HG03097 (cell line): Measurements from ENCODE around the gene FOXD2.

Experiments used
- ATAC-seq: cut with Tn5 transposase; IDR thresholded peaks from one replicate; pipeline ENCODE4 v1.9.1; 2021; ENCODE audit not compliant: unreplicated experiment, low FRiP score

The FOXD2 gene

DNA sequence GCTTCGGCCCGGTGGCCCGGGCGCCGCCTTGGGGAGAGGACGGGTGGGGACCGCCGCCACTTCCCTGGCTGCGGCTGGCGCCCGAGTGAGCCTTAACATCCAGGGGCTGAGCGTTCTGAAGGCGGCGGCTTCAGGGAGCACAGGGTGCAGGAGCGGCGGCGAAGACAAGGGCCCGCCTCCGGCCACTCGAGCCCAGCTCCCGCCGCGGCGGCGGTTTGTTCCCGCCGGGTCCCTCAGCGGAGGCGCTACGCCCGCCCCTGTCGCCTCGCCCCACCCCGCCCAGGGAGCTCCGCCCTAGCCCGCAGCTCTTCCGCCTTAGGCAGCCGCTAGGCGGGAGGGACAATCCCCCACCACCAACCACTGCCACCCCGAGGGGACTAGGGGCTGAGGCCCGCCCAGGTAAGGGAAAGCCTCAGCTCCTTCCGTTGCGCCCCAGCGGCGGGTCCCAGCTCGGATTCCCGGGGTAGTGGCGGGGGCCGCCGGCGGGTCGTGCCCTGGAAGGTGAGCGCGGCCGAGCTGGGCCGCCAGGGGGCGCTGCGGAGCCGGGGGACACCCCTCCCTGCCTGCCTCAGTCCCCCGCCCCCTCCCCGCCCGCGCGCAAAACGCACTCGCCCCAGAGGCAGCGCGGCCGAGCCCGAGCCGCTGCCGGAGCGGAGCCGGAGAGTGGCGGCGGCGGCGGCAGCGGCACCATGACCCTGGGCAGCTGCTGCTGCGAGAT lies at the start of gene FOXD2:
Gene FOXD2, plus strand, starts transcription at position 598 of the 718 bp plus-strand sequence. Its CDS starts 92 bp downstream, at position 690.
- peak; percentile 78 for ATAC-seq

DNA sequence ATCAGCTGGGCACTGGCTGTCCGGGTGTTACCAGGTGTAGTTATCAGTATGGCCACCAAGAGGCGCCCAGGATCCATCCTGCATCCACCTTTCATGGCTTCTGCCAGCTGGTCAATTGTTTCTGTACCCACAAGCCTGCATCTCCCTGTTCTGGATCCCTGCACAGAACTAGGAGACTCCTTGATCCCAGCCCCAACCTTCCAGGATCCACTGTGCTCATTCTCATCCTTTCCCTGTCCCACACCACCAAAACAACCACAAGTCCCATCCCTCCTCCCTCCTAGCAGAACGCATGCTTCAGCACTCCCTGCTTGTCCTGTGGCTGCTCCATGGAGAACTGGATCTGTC lies 49.0 kb upstream of the FOXD2 start:
- ATAC-seq, result no peak

DNA sequence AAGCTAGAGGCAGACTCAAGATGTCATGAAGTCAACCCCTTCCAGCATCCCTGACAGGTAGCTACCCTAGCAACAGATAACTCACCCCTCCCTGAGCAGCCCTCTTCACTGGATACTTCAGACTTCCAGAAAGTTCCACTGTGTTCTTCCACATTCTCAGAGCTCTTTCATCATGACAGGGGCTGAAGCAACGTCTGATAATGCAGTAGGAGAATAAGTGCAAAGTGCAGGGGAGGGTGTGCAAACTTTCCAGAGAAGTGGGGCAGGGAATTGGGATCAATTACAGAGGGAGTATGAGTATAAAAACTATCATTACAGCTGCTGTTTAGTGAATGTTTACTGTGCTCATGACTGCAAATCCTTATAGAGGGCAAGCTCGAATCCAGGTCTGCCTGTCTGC lies 48.1 kb upstream of the FOXD2 start:
- ATAC-seq, result no peak

- no peak for ATAC-seq
Observed at GRCh38 chr1:47390843-47391242, 47.0 kb upstream of the FOXD2 start.

GRCh38 chr1:47393141-47393540 lies 44.7 kb upstream of the FOXD2 start:
- ATAC-seq, result no peak

DNA sequence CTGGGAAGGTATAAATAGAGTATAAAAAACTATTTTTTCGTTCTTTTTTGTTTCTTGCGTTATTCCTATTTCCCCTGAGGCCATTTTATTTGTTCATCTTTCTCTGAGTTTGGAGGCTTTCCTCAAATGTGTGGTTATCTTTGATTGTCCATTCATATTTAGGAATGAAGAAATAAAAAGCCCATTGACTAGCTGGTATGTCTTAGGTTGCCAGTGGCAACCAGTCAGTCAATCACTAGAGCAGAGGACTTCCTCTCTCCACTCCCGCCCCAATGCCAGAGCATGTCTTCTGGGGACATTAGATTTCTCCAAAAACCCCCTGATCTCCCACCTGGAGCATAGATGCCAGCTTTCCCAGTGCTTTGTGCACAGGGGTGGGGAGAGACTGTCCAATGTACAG lies 42.4 kb upstream of the FOXD2 start:
- ATAC-seq, result no peak

GRCh38 chr1:47396671-47397196 lies 41.1 kb upstream of the FOXD2 start:
- ATAC-seq, result no peak

GRCh38 chr1:47399138-47399845 lies 38.6 kb upstream of the FOXD2 start:
- no peak for ATAC-seq

DNA sequence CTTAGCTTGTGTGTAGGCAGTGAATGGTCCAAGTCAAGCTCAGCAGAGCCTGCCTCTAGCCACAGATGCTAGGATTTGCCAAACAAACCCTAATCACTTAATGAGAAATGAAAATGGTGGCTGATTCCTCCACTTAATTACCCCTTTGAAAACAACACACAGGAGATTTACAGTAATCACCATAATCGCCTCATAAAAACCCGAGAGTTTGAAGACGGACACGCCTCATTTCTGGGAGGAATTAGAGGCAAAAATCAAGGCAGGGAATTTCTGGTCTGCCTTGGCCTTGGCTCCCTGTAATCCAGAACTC lies 38.0 kb upstream of the FOXD2 start:
- ATAC-seq, result no peak

DNA sequence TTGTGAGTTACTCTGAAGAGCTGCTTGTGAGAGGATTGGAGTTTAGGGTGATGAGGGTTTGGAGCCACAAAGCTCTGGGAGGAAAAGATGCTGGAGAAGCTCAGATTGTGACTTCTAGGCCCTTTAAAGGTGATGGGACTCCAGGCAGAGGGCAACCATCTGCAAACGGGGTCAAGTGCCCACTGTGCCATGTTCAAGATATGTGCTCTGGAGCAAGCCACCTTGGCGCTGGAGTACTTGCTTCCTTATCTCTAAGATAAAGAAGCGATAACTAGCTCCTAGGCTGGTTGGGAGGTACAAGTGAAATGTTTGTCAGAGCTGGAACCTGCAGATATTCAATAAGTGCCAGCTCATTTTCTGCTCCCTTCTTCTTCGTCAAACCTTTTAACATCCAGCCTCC lies 36.1 kb upstream of the FOXD2 start:
- ATAC-seq, result no peak

- ATAC-seq, result no peak
Observed at GRCh38 chr1:47402591-47402990, 35.3 kb upstream of the FOXD2 start.

- no peak for ATAC-seq
Observed at GRCh38 chr1:47403321-47403910, 34.4 kb upstream of the FOXD2 start.

DNA sequence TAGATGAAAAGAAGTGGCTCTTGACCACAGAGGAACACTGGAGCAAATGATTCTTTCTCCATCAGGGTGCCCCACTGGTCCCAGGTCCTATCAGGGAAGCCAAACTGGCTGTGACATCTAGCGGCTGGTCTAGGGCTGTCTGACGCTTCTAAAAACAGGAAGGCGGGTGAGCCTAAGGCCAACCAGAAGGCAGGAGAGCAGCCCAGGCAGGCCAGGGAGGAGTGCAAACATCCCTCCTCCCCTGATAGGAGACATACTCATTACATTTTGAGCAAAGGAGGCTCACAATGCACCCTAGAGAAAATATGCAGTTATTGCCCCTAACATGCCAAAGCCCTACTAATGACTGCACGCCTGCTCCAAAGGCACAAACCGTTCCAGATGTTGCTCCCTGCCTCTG lies 32.1 kb upstream of the FOXD2 start:
- ATAC-seq, result no peak

- ATAC-seq, result no peak
Observed at GRCh38 chr1:47406966-47407365, 30.9 kb upstream of the FOXD2 start.

GRCh38 chr1:47407481-47407880 lies 30.4 kb upstream of the FOXD2 start:
- no peak for ATAC-seq

DNA sequence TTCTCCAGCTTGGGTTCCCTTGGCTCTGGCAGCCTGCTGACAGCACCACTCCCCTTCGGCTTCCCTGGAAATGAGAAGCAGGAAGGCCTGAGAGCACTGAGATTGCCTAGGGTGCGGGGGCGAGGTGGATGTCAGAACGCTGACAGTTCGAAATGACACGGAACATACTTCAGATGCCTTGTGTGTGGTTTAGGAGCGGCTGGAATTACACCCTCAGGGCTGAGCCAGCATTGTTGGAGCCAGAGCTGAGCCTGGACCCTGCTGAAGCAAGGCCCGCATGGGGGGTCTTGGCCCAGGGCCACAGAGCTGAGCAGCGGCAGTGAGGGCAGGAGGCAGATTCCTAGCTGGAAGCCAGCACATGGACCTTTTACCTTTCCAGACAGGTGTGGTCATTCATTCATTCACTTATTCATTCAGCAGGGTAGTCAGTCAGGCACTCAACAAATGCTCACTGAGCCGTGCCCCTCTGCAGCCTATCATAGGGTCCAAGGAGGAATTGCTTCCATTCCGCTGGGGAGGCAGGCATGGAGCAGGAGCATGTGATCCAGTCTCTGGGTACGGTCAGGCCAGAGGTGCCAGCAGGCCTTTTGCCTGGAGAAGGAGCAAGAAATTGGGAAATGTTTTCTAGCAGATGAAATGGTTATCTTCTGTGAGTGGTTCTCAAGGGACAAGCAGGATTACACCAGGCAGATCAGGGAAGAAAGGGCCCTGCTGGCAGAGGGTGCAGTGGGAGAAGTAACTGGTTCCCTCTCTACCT lies 28.4 kb upstream of the FOXD2 start:
- no peak for ATAC-seq

GRCh38 chr1:47410068-47410455 lies 27.8 kb upstream of the FOXD2 start:
- no peak for ATAC-seq

GRCh38 chr1:47411436-47411835 lies 26.4 kb upstream of the FOXD2 start:
- no peak for ATAC-seq

DNA sequence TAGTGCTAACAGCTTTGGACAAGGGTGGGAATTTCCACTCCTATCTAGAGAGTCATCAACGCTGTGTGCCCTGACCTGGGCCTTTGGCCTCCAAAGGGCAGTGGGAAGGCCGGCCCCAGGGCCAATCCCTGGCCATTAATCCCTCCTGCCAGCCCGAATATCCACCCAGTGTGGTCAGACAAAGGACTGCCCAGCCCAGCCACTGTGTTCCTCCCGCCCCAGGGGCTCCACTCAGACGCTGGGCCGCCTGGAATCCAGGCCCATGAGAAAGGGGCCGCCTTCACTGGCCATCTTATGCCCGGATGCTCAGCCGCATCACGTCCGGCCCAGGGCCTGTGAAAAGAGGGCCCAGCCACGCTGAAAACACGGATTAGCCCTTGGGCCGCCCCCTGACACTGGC lies 25.4 kb upstream of the FOXD2 start:
- ATAC-seq, result no peak

DNA sequence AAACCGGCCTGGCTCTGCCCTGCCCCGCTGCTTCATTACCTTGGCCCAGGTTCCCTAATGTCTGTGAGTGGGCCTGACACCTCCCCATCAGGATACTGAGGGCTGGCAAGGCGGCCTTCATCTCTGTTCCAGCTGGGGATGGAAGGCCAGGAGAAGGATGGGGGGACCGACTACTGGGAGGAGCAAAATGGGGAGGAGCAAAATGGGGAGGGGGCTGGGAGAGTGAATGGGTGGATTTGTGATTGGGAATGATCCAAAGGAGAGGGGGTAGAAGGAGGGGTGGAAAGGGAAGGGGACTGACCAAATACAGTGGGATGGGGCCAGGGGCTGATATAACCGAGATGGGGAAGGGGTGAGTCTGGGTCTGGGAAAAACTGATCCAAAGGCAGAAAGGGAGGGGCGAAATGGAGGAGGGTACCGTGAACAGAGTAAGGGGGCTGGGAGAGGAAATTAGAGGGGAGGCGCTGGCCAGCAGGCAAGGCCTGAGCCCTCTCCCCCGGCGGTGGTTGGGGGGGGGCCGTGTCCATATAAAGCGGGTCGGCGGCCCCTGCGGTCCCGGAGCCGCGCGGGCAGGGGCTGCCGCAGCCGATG lies 22.0 kb upstream of the FOXD2 start, which contains the start of gene FOXE3:
Gene FOXE3, plus strand, starts transcription at position 558 of the 591 bp plus-strand sequence. Its CDS starts 31 bp downstream, at position 589.
- ATAC-seq, result no peak
